UCSD-AML1 (cell line): ENCODE data around the gene ENOX1.
"Not testable (repeated sequence)": the region's sequence is repeated elsewhere in the genome, so short reads cannot be mapped to it uniquely, and the experiment has no call there.

Experiments
- DNase-seq: peaks from one replicate; lab custom pipeline; 2025; ENCODE audit not compliant: unreplicated experiment; lab: John Stamatoyannopoulos, UW

ENOX1 gene

GRCh38 chr13:43786766-43787517 is at the start of gene ENOX1:
Gene ENOX1 (minus strand): TSS chr13:43786972.
- peak; percentile 62 for DNase-seq

DNA sequence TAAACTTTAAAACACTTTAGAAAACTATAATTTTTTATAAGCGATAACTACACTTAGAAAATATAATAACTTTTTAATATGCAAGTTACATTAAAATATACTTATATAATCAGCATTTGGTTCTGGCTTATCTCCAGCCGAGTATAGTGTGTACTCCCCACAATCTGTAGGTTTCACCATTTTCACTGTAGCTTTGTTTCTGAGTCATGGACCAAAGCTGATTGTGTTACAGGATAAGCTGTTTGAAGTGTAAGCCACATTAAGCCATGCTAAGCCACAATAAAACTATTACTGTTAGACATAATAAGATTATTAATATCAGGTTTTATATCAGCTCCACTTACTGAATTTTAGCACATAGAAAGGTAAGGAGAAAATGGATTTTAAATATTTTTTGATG is 48.9 kb upstream of the ENOX1 start:
- DNase-seq: no peak

DNA sequence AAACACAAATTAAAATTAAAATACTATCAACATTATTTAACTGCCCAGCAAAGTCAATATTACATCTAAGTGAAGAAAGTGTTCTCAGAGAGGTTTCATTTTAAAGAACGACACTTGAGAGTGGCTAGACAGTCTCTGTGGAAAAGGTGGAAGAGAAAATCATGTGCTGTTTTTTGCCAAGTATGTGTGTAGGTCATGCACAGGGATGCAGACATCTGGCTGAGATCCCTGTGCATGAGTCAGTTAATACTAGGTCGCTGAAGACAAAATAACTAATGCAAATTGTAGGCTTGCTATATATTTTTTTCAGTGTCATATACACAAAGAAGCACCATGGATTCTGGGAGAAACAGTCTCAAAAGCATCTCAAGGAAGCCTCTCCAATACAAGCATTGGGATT is 44.3 kb upstream of the ENOX1 start:
- DNase-seq: no peak

- DNase-seq: no peak
Observed at GRCh38 chr13:43830497-43830881, 43.7 kb upstream of the ENOX1 start.

GRCh38 chr13:43824656-43825055 is 37.9 kb upstream of the ENOX1 start:
- DNase-seq: not testable (repeated sequence)

DNA sequence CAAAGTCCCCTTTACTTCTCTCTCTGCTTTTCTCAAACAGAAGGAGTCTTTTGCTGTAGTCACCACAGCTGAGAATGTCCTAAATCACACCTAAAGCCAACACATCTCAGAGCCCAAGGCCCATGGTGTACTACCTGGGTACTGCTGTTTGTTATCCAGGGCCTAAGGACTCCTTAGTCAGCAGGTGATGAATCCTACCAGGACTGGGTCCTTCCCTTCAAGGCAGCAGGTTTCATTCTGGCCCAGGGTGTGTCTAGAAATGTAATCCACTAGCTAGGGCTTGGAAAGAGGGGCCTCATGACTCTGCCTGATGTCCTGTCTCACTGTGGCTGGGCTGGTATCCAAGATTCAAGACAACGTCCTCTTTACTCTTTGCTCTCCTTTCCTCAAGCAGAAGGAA is 36.2 kb upstream of the ENOX1 start:
- DNase-seq: no peak

DNA sequence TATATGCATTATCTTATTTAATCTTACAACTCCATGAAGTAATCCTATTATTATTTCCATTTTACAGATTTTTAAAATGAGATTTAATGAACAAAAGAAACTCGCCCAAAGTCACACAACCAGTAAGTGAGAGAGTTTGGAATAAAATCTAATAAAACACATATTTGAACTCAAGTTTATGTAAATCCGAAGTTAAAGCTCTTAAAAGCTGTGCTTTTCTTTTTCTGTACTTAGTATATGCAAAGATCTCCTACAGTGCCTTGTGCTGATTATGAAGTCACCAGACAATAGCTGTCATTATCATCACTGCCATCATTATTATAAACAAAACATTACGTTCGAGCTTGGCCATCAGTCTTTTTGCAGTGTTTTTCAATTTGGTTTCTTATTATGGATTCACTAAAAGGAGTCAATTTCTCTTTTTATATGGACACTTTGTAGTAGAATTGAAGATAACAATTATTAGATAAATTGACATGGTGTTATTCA is 29.7 kb upstream of the ENOX1 start:
- DNase-seq: no peak

GRCh38 chr13:43815204-43815603 is 28.4 kb upstream of the ENOX1 start:
- peak; percentile 13 for DNase-seq

GRCh38 chr13:43808676-43809075 is 21.9 kb upstream of the ENOX1 start:
- no peak for DNase-seq

DNA sequence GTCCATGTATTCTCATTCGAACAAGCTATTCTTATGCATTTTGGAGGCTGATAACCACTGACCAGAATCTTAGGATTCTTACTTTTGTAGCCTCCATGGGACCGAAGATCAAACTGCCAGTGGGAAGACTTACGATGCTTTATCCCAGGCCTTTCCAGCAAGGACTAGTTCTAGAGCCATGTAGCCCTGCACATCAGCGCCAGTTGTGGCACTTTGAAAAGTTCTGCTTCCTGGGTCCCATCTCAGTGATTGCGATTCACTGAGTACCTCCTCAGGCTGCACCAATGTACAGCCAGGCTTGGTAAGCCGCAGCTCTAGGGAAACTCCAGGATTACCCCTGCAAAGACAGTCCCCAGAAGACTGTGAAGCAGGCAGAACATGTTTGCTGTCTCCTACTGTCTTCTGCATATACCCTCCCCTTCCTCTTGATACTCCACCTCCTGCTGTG is 18.9 kb upstream of the ENOX1 start:
- no peak for DNase-seq

DNA sequence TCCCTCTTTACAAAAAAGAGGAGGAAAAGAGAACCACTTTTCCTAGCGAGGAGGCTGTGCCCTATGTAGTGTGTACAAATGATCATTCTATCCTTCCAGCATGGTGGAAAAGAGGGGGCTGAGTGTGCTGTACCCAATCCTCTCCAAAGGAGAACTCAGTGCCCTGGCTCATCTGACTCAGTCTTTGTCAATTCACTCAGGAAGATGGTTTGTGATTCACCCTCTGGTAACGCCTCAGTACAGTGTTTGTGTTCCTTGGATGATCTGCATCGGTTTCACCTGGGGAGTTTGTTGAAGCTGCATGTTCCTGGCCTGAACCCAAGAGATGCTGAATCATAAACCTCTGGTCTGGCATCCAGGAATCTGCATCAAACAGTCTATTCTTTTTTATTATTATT is 18.3 kb upstream of the ENOX1 start:
- no peak for DNase-seq

DNA sequence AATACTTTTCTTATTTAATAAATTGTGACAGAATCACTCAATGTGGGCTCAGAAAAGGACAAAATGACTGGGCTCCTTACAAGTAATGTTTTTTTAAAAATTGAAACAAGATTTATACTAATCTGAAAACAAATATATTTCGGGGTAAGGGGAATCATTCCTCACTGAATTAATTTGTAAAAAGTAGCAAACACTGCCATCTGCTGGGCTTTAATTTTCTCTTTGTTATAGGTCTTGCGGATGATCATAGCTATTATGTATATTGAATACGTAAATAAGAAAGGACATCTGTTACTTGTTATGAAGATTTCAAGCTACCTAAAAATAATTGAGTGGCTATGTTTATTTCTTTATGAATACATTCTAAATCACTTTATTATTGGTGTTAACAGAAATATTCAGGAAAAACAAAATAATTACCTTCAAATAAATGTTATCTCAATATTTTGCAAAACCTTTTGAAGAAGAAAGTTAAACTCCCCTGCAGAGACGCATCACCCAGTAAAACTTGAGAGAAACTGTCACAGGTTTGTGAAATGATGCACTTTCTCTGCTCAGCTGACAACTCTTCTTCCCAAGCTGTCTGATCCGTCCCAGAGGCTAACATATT is 17.8 kb upstream of the ENOX1 start:
- no peak for DNase-seq

- no peak for DNase-seq
Observed at GRCh38 chr13:43802511-43802910, 15.7 kb upstream of the ENOX1 start.

GRCh38 chr13:43800828-43801227 is 14.1 kb upstream of the ENOX1 start:
- no peak for DNase-seq

DNA sequence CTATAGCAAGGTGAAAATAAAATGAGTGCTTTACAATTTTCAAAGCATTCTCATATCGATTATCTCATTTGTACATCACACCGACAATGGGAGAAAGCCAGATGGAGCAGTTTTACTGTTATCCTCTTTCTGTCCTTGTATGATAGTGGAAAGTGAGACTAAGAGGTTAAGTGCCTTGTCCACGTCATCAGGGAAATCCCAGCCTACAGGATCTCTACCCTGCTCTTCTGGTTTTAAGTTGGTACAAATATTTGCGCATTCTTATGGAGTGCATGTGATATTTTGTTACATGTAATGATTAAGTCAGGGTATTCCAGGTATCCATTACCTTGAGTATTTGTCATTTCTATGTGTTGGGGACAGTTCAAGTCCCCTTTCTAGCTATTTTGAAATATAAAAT is 12.4 kb upstream of the ENOX1 start:
- no peak for DNase-seq

- no peak for DNase-seq
Observed at GRCh38 chr13:43797869-43798268, 11.1 kb upstream of the ENOX1 start.

GRCh38 chr13:43797159-43797558 is 10.4 kb upstream of the ENOX1 start:
- no peak for DNase-seq

- no peak for DNase-seq
Observed at GRCh38 chr13:43794416-43794815, 7.6 kb upstream of the ENOX1 start.

GRCh38 chr13:43792076-43792881 is 5.5 kb upstream of the ENOX1 start:
- DNase-seq: no peak

DNA sequence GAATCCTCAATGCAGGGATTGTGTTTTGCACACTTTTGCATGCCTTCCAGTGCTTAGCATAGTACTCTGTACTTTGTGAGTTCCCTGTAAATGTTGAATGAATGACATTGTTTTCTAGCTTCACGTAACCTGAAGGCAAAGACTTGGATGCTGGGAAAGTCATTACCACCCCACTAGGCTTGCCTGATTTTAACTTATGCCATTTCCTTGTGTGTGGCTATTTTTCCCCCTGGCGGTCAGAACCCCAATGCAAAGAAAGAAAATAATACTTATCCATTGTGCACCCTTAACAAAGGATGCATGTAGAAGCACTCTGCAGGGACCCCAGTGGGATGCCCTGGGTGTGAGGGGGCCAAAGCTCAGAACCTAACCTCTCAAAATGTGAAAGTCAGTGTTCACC is 1.2 kb upstream of the ENOX1 start:
- DNase-seq: no peak

DNA sequence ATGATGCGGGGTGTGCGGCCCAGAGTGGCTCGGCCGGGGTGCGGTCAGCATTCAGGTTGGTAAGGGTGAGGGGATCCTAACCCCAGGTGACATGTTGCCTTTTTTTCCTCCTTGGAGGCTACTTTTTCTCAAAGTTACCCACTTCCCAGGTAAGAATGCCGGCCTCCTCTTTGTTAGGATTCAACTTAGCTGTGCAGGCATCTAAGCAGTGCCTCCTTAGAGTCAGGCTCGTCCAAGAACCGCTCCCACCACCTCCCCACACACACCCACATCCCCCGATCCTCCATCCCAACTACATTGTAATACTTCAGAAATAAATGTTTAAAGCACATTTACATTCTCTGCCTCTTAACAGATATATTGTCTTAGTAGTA is 733 bp upstream of the ENOX1 start:
- DNase-seq: no peak

DNA sequence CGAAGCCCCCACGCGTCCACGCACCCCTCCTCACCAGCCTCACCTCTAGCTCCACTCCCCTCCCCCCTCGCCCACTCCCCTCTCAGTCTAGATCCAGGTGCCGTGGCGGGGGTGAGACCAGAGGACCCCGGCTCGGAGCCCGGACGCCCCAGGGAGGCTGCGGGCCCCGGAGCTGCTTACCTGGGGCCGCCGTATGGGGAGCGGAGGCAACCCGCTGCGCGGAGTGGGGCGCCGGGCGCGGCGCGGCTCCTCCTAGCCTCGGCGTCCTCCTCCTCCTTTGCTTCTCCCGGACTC is 353 bp downstream of the ENOX1 start:
- DNase-seq: no peak
